ENCODE data around the gene APLF. TPM values are rescaled to one million over a fixed set of nuclear protein-coding genes. Genes with fewer than 3 reads are reported as not detected.
A peak's percentile ranks its signal among the peaks of the same experiment; 100 is the strongest.

APLF gene
- polyA plus RNA-seq (2011; rRNA removed) (2.5 and 3.6 TPM in 2 replicates), polyA minus RNA-seq (2011; rRNA and poly(A)+ RNA removed) (3.1 and 6.7 TPM in 2 replicates)

GRCh38 chr2:68467077-68467960, at the start of gene APLF, which contains the start of gene FBXO48:
Gene APLF, plus strand, starts transcription at chr2:68467585. Its CDS starts 147 bp downstream, at chr2:68467732.
Gene FBXO48, minus strand, starts transcription at chr2:68467294. Its CDS starts 2,149 bp downstream, at chr2:68465145.
- Histone ChIP-seq H3K4me3 (ENCODE audit: low read depth, low read length) (peak within 1 kb of the TSS; percentile 98), H3K27ac (ENCODE audit: low read depth, low read length) (peak within 1 kb of the TSS; percentile 77), H3K9me3 (ENCODE audit: control insufficient read depth, insufficient read depth, low read length) (no peaks in the 10 kb centered on the region; the same call in 1 of the 2 replicates), H3K27me3 (ENCODE audit: control insufficient read depth, insufficient read depth, low read length) (no peaks in the 10 kb centered on the region)
- DNase-seq (ENCODE audit: low read depth, low spot score) = peak; percentile 97
- ChIA-PET POLR2A (interaction anchor here (1.4 kb wide), 1 partner anchor 147 kb away, joined by 3 read pairs; the partner anchor contains the start of gene CNRIP1), CTCF (interaction anchor here (1.0 to 6.1 kb wide), 6 partner anchors 26 to 476 kb away, joined by 3 to 109 read pairs (median 6); no protein-coding TSS in a partner anchor)
- no peak for TF ChIP-seq CTCF (IDR thresholded peaks at IDR 0.05; ENCODE audit: low read depth, low read length)

- Histone ChIP-seq H3K9me3 (ENCODE audit: control insufficient read depth, insufficient read depth, low read length) (peaks cover 4% of the 10 kb centered on the region; the same call in 1 of the 2 replicates), H3K27ac (ENCODE audit: low read depth, low read length) (no peak overlapping the region), H3K4me3 (ENCODE audit: low read depth, low read length) (no peak overlapping the region), H3K27me3 (ENCODE audit: control insufficient read depth, insufficient read depth, low read length) (peaks cover 5% of the 10 kb centered on the region)
- ChIA-PET CTCF (no interaction called here), POLR2A (no interaction called here)
- no peak for TF ChIP-seq CTCF (IDR thresholded peaks at IDR 0.05; ENCODE audit: low read depth, low read length)
- DNase-seq (ENCODE audit: low read depth, low spot score) = no peak
Measured at GRCh38 chr2:68417926-68418325, 49.5 kb upstream of the APLF start.

GRCh38 chr2:68418419-68418818, 49.0 kb upstream of the APLF start:
- Histone ChIP-seq H3K4me3 (ENCODE audit: low read depth, low read length) (no peak overlapping the region), H3K27ac (ENCODE audit: low read depth, low read length) (no peak overlapping the region), H3K27me3 (ENCODE audit: control insufficient read depth, insufficient read depth, low read length) (peaks cover 5% of the 10 kb centered on the region), H3K9me3 (ENCODE audit: control insufficient read depth, insufficient read depth, low read length) (peaks cover 4% of the 10 kb centered on the region; the same call in 1 of the 2 replicates)
- DNase-seq (ENCODE audit: low read depth, low spot score) = no peak
- CTCF ChIA-PET = no interaction called here
- no peak for TF ChIP-seq CTCF (IDR thresholded peaks at IDR 0.05; ENCODE audit: low read depth, low read length)
- POLR2A ChIA-PET = no interaction called here

- ChIA-PET CTCF (no interaction called here), POLR2A (no interaction called here)
- no peak overlapping the region for H3K27ac ChIP-seq (ENCODE audit: low read depth, low read length)
- no peak for DNase-seq (ENCODE audit: low read depth, low spot score)
- no peak for TF ChIP-seq CTCF (IDR thresholded peaks at IDR 0.05; ENCODE audit: low read depth, low read length)
- H3K4me3 ChIP-seq (ENCODE audit: low read depth, low read length) = no peak overlapping the region
- peaks cover 4% of the 10 kb centered on the region; the same call in 1 of the 2 replicates for H3K9me3 ChIP-seq (ENCODE audit: control insufficient read depth, insufficient read depth, low read length)
- peaks cover 5% of the 10 kb centered on the region for H3K27me3 ChIP-seq (ENCODE audit: control insufficient read depth, insufficient read depth, low read length)
Measured at GRCh38 chr2:68418855-68419254, 48.5 kb upstream of the APLF start.
